Caco-2 (cell line): Measurements from ENCODE around the gene DSCAM. TPM values are rescaled to one million over a fixed set of nuclear protein-coding genes. Genes with fewer than 3 reads are reported as not detected.

Experiments used
- BruUV-seq: library from RNA; stranded (reverse); fragments of 400-500 nt; replicated peaks from 2 replicates; lab custom pipeline; 2021; lab: Mats Ljungman, UMichigan
- CTCF ChIA-PET: fragments of 300-600 bp; sonication (Branson Sonifier 250); formaldehyde crosslinking; loops from one replicate; lab custom pipeline; 2022; ENCODE audit warnings: antibody characterized with exemption; lab: Charles Lee
- POLR2A ChIA-PET: fragments of 300-600 bp; sonication (Branson Sonifier 250); formaldehyde crosslinking; loops from one replicate; lab custom pipeline; 2022; ENCODE audit warnings: antibody characterized with exemption; lab: Charles Lee
- DNase-seq, 2 experiments: peaks; one replicate each; pipeline versions ENCODE4 v3.0.0 to v3.0.0-alpha.2; 2020 to 2022
- H3K27me3 ChIP-seq: replicated peaks from 2 replicates; pipeline ENCODE4 v1.6.0; 2011; ENCODE audit warnings: low read length; ENCODE audit not compliant: control insufficient read depth, insufficient read depth
- H3K36me3 ChIP-seq: 2 replicates; pipeline ENCODE4 v1.5.1; 2011; ENCODE audit warnings: low read length; ENCODE audit not compliant: control insufficient read depth, insufficient read depth
- H3K4me1 ChIP-seq: fragments of 250-450 bp; sonication (Bioruptor Pico); 2 replicates; pipeline ENCODE4 v1.5.1; 2020; ENCODE audit warnings: mild to moderate bottlenecking
- H3K4me3 ChIP-seq: 2 replicates; pipeline ENCODE4 v1.5.1; 2011; ENCODE audit warnings: low read depth, mild to moderate bottlenecking, control low read depth, low read length
- H3K9me3 ChIP-seq: fragments of 250-450 bp; sonication (Bioruptor Pico); 2 replicates; pipeline ENCODE4 v1.5.1; 2020; ENCODE audit warnings: mild to moderate bottlenecking, moderate library complexity
- H3K27ac Mint-ChIP-seq: one replicate; pipeline ENCODE4 v1.8.0; 2022; ENCODE audit warnings: mixed read lengths; ENCODE audit not compliant: unreplicated experiment
- H3K27me3 Mint-ChIP-seq: one replicate; pipeline ENCODE4 v1.8.0; 2022; ENCODE audit warnings: mixed read lengths; ENCODE audit not compliant: insufficient read depth, unreplicated experiment
- H3K36me3 Mint-ChIP-seq: one replicate; pipeline ENCODE4 v1.8.0; 2022; ENCODE audit warnings: mild to moderate bottlenecking, mixed read lengths; ENCODE audit not compliant: insufficient read depth, unreplicated experiment
- H3K4me1 Mint-ChIP-seq: one replicate; pipeline ENCODE4 v1.8.0; 2022; ENCODE audit warnings: low read depth, mixed read lengths; ENCODE audit not compliant: unreplicated experiment
- H3K4me3 Mint-ChIP-seq: one replicate; pipeline ENCODE4 v1.8.0; 2022; ENCODE audit warnings: mild to moderate bottlenecking, moderate library complexity, mixed read lengths; ENCODE audit not compliant: unreplicated experiment
- H3K9me3 Mint-ChIP-seq: one replicate; pipeline ENCODE4 v1.8.0; 2022; ENCODE audit warnings: mixed read lengths; ENCODE audit not compliant: unreplicated experiment
- intact Hi-C: fragments of 100-400 bp; cut with micrococcal nuclease; formaldehyde crosslinking; loops from one replicate; pipeline ENCODE4 v1.10.0; 2022; ENCODE audit not compliant: unreplicated experiment
- total RNA-seq: library from RNA; stranded (reverse); gene quantifications from 2 replicates; pipeline ENCODE4 v1.2.3, GENCODE V29; 2022
- TF ChIP-seq, protein P1 (sequence below), 2 experiments: fragments of 200-600 bp in 1 of 2; IDR thresholded peaks; 1 replicate in 1 of 2; 2 replicates in 1 of 2; pipeline versions ENCODE4 v1.5.1 to v1.8.0; 2011 to 2022; ENCODE audit warnings: antibody characterized with exemption in 1 of 2, control low read depth in 1 of 2, inconsistent platforms in 1 of 2, low read depth in 1 of 2, low read length in 1 of 2, mild to moderate bottlenecking in 1 of 2, moderate library complexity in 1 of 2; ENCODE audit not compliant: insufficient read depth in 1 of 2, severe bottlenecking in 1 of 2, unreplicated experiment in 1 of 2

The DSCAM gene
- total RNA-seq, 1 experiment from 2014 or later = not detected

DNA sequence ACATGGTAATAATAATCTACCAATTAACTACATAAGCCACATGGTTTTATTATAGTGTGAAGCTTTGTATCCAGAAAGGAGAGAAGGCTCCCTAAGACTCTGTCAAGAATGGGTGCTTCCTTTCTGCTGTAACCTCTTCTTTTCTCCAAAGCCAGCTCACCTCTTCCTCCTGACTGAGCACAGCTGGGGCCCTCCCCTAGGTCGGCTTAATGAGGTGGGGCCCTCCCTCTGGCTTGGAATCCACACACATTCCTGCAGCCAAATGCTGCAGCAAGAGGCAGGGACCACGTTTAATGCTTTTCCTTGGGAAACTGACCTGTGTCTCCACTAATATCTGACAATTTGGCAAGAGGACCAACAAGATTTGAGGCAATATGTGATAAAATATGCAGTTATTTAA is 94.8 kb downstream of the DSCAM start:
- TF ChIP-seq, protein P1, sequence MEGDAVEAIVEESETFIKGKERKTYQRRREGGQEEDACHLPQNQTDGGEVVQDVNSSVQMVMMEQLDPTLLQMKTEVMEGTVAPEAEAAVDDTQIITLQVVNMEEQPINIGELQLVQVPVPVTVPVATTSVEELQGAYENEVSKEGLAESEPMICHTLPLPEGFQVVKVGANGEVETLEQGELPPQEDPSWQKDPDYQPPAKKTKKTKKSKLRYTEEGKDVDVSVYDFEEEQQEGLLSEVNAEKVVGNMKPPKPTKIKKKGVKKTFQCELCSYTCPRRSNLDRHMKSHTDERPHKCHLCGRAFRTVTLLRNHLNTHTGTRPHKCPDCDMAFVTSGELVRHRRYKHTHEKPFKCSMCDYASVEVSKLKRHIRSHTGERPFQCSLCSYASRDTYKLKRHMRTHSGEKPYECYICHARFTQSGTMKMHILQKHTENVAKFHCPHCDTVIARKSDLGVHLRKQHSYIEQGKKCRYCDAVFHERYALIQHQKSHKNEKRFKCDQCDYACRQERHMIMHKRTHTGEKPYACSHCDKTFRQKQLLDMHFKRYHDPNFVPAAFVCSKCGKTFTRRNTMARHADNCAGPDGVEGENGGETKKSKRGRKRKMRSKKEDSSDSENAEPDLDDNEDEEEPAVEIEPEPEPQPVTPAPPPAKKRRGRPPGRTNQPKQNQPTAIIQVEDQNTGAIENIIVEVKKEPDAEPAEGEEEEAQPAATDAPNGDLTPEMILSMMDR (IDR thresholded peaks at IDR 0.05; ENCODE audit: insufficient read depth in 1 of 2, low read depth in 1 of 2, low read length in 1 of 2, severe bottlenecking in 1 of 2, unreplicated experiment in 1 of 2) = no peak
- no peak overlapping the region for H3K4me3 ChIP-seq
- H3K36me3 ChIP-seq = no peaks in the 10 kb centered on the region
- Mint-ChIP-seq H3K27me3 (peaks cover 10% of the 10 kb centered on the region), H3K9me3 (no peaks in the 10 kb centered on the region), H3K36me3 (no peaks in the 10 kb centered on the region), H3K4me1 (no peaks in the 10 kb centered on the region), H3K27ac (no peak overlapping the region), H3K4me3 (no peak overlapping the region)
- BruUV-seq = no TSS peak
- ChIA-PET POLR2A (no interaction called here), CTCF (no interaction called here)
- H3K27me3 ChIP-seq = no peaks in the 10 kb centered on the region
- DNase-seq = no peak
- intact Hi-C loops = no loop called here
- no peaks in the 10 kb centered on the region for H3K4me1 ChIP-seq
- no peaks in the 10 kb centered on the region for H3K9me3 ChIP-seq

DNA sequence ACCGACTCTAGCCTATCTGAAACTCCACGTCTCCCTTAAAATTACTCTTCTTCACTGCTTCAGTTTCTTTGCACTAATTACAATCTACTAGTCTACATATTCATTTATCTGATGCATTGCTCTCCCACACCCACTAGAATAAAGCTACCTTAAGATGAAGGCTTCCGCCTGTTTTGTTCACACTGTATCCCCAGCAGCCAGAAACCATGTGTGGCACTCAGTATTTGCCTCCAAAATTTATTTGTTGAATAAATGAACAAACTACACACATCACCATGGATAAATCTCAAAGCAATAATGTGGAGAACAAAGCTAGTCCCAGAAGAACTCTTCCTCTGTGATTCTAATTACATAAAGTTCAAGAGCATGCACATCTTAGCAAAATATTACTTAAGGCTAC is 95.7 kb downstream of the DSCAM start:
- DNase-seq = no peak
- no peaks in the 10 kb centered on the region for H3K4me1 Mint-ChIP-seq
- H3K36me3 Mint-ChIP-seq = no peaks in the 10 kb centered on the region
- H3K4me1 ChIP-seq = no peaks in the 10 kb centered on the region
- CTCF ChIA-PET = no interaction called here
- intact Hi-C loops = no loop called here
- no peak overlapping the region for H3K4me3 Mint-ChIP-seq
- no peak overlapping the region for H3K27ac Mint-ChIP-seq
- no TSS peak for BruUV-seq
- H3K9me3 ChIP-seq = no peaks in the 10 kb centered on the region
- TF ChIP-seq, protein P1 (IDR thresholded peaks at IDR 0.05; ENCODE audit: insufficient read depth in 1 of 2, low read depth in 1 of 2, low read length in 1 of 2, severe bottlenecking in 1 of 2, unreplicated experiment in 1 of 2) = no peak
- no peaks in the 10 kb centered on the region for H3K9me3 Mint-ChIP-seq
- peaks cover 7% of the 10 kb centered on the region for H3K27me3 Mint-ChIP-seq
- H3K36me3 ChIP-seq = no peaks in the 10 kb centered on the region
- H3K27me3 ChIP-seq = no peaks in the 10 kb centered on the region
- H3K4me3 ChIP-seq = no peak overlapping the region
- POLR2A ChIA-PET = no interaction called here

DNA sequence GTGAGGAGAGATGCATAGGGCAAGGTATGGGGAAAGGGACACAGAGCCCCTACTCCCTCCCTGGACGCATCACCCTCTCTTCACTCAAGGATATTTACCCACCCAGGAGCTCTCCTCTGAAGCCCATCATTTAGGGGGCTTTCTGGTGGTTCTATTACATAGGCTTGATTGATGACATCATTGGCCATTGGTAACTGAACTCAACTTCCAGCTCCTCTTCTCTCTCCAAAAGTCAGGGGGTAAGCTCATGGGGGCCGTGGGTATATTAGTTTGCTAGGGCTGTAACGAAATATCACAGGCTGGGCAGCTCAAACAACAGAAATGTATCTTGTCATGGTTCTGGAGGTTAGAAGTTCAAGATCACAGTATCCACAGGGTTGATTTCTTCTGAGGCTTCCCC is 110.8 kb downstream of the DSCAM start:
- H3K9me3 Mint-ChIP-seq = no peaks in the 10 kb centered on the region
- Histone ChIP-seq H3K9me3 (no peaks in the 10 kb centered on the region), H3K27me3 (no peaks in the 10 kb centered on the region), H3K36me3 (no peaks in the 10 kb centered on the region), H3K4me1 (no peaks in the 10 kb centered on the region), H3K4me3 (no peak overlapping the region)
- H3K36me3 Mint-ChIP-seq = no peaks in the 10 kb centered on the region
- no peak overlapping the region for H3K27ac Mint-ChIP-seq
- intact Hi-C loops = no loop called here
- no peak for DNase-seq
- no TSS peak for BruUV-seq
- no peaks in the 10 kb centered on the region for H3K4me1 Mint-ChIP-seq
- CTCF ChIA-PET = interaction anchor here (0.5 kb wide), 1 partner anchor 268 kb away, joined by 7 read pairs; no protein-coding TSS in a partner anchor
- TF ChIP-seq, protein P1 (IDR thresholded peaks at IDR 0.05; ENCODE audit: insufficient read depth in 1 of 2, low read depth in 1 of 2, low read length in 1 of 2, severe bottlenecking in 1 of 2, unreplicated experiment in 1 of 2) = no peak
- no peak overlapping the region for H3K4me3 Mint-ChIP-seq
- POLR2A ChIA-PET = no interaction called here
- peaks cover 11% of the 10 kb centered on the region for H3K27me3 Mint-ChIP-seq
